Body of pancreas (tissue), 4 donors: ENCODE results near the gene APOL1. TPM values are rescaled to one million over a fixed set of nuclear protein-coding genes. Genes with fewer than 3 reads are reported as not detected.
"Not testable (repeated sequence)": the region's sequence is repeated elsewhere in the genome, so short reads cannot be mapped to it uniquely, and the experiment has no call there.

Source experiments
- ATAC-seq: fragments of 150-250 bp; one replicate; pipeline ENCODE4 v1.9.1; 2016
- DNase-seq, 4 donors: peaks; one replicate each; pipeline ENCODE4 v3.0.0-alpha.2; 2019
- H3K27ac ChIP-seq, 4 donors: fragments of 200-600 bp; sonication (generic); 1 replicate in 3 of 4; 2 replicates in 1 of 4; pipeline versions ENCODE4 v1.5.1 to v1.6.1; 2016 to 2019; ENCODE audit warnings: mild to moderate bottlenecking in 1 of 4, mixed read lengths in 1 of 4, moderate library complexity in 1 of 4
- H3K27me3 ChIP-seq, 2 donors: fragments of 200-600 bp; sonication (generic); one replicate each; pipeline ENCODE4 v1.6.0; 2016; ENCODE audit warnings: mild to moderate bottlenecking in 1 of 2
- H3K36me3 ChIP-seq, 2 donors: fragments of 200-600 bp; sonication (generic); replicated peaks in 1 of 2; 2 replicates each; pipeline ENCODE4 v1.5.1; 2016; ENCODE audit warnings: low read depth in 2 of 2; ENCODE audit not compliant: insufficient read depth in 1 of 2
- H3K4me1 ChIP-seq: fragments of 200-600 bp; sonication (generic); one replicate; pipeline ENCODE4 v1.6.0; 2016
- H3K4me3 ChIP-seq, 2 donors: fragments of 200-600 bp; sonication (generic); 1 replicate in 1 of 2; 2 replicates in 1 of 2; pipeline ENCODE4 v1.5.1; 2016 to 2019
- H3K9me3 ChIP-seq, 3 donors: fragments of 200-600 bp; sonication (generic); 1 replicate in 2 of 3; 2 replicates in 1 of 3; pipeline ENCODE4 v1.5.1; 2016
- CTCF ChIP-seq, 7 experiments: fragments of 450-650 bp in 4 of 7; fragments of 200-600 bp in 3 of 7; sonication (generic) in 3 of 7; IDR thresholded peaks; one replicate each; pipeline ENCODE4 v1.5.1; 2016 to 2019; ENCODE audit warnings: antibody characterized with exemption in 7 of 7
- POLR2A ChIP-seq, 3 donors: fragments of 450-650 bp; IDR thresholded peaks; one replicate each; pipeline ENCODE4 v1.6.1; 2016; ENCODE audit warnings: antibody characterized with exemption in 3 of 3, mild to moderate bottlenecking in 2 of 3
- WGBS, 2 donors: methylation state at CpG; one replicate each; pipeline ENCODE4 v1.1.5; 2017; 5-methylcytosine and 5-hydroxymethylcytosine counted together
- intact Hi-C: fragments of 100-400 bp; cut with DNase I; formaldehyde crosslinking; loops from one replicate; pipeline ENCODE4 v1.15.1; 2023
- total RNA-seq, 2 donors: library from RNA; depleted of rRNA; stranded (reverse); fragments of >200 nt; gene quantifications; one replicate each; pipeline ENCODE4 v1.1.0, GENCODE V29; 2016

Gene APOL1
- total RNA-seq, 2 donors from 2014 or later: 5.2 to 11.9 TPM

- no peak overlapping the region for H3K27ac ChIP-seq
- no peak overlapping the region for H3K4me3 ChIP-seq
- peaks cover 0 to 22% of the 10 kb centered on the region in 2 donors for H3K36me3 ChIP-seq
- no peaks in the 10 kb centered on the region for H3K27me3 ChIP-seq
- DNase-seq (no peak), ATAC-seq (no peak)
- no peaks in the 10 kb centered on the region for H3K9me3 ChIP-seq
- WGBS, 2 donors: 78 to 83% methylated on average over 7 of the region's 7 CpGs
- H3K4me1 ChIP-seq: no peaks in the 10 kb centered on the region
- intact Hi-C loops: no loop called here
- TF ChIP-seq POLR2A (IDR thresholded peaks at IDR 0.05) (no peak), CTCF (IDR thresholded peaks at IDR 0.05) (no peak)
These were observed 24.0 kb upstream of the APOL1 start for GRCh38 chr22:36228944-36229343.

GRCh38 chr22:36229649-36230048 lies 23.3 kb upstream of the APOL1 start:
- H3K9me3 ChIP-seq, H3K27me3 ChIP-seq, H3K4me3 ChIP-seq, DNase-seq, ATAC-seq, H3K27ac ChIP-seq, H3K4me1 ChIP-seq, intact Hi-C loops: not testable (repeated sequence)
- peaks cover 0 to 22% of the 10 kb centered on the region in 2 donors for H3K36me3 ChIP-seq
- 90 to 93% methylated on average over 3 of the region's 3 CpGs for WGBS, 2 donors

- intact Hi-C loops, H3K4me3 ChIP-seq, H3K27me3 ChIP-seq, H3K9me3 ChIP-seq, DNase-seq, ATAC-seq, H3K27ac ChIP-seq, H3K4me1 ChIP-seq: not testable (repeated sequence)
- 71 to 83% methylated on average over 2 to 5 of the region's 5 CpGs for WGBS, 2 donors
- peaks cover 0 to 22% of the 10 kb centered on the region in 2 donors for H3K36me3 ChIP-seq
These were observed 21.9 kb upstream of the APOL1 start for GRCh38 chr22:36231051-36231450.

- Histone ChIP-seq H3K27ac (no peak overlapping the region), H3K36me3 (peaks cover 0 to 21% of the 10 kb centered on the region in 2 donors), H3K9me3 (no peaks in the 10 kb centered on the region), H3K4me1 (peaks cover 18% of the 10 kb centered on the region), H3K4me3 (no peak overlapping the region), H3K27me3 (no peaks in the 10 kb centered on the region)
- intact Hi-C loops: no loop called here
- no peak for TF ChIP-seq POLR2A (IDR thresholded peaks at IDR 0.05)
- no peak for TF ChIP-seq CTCF (IDR thresholded peaks at IDR 0.05)
- ATAC-seq (no peak), DNase-seq (no peak)
- 71 to 77% methylated on average over 12 to 13 of the region's 13 CpGs for WGBS, 2 donors
These were observed 20.1 kb upstream of the APOL1 start for GRCh38 chr22:36232715-36233401.

GRCh38 chr22:36233796-36234195 lies 19.1 kb upstream of the APOL1 start:
- TF ChIP-seq POLR2A (IDR thresholded peaks at IDR 0.05) (no peak), CTCF (IDR thresholded peaks at IDR 0.05) (no peak)
- intact Hi-C loops: no loop called here
- DNase-seq: no peak
- Histone ChIP-seq H3K36me3 (peaks cover 0 to 19% of the 10 kb centered on the region in 2 donors), H3K27me3 (no peaks in the 10 kb centered on the region), H3K27ac (no peak overlapping the region), H3K9me3 (no peaks in the 10 kb centered on the region), H3K4me3 (no peak overlapping the region), H3K4me1 (peaks cover 28% of the 10 kb centered on the region)
- 89 to 95% methylated on average over 7 of the region's 7 CpGs for WGBS, 2 donors
- no peak for ATAC-seq

- no peak overlapping the region for H3K27ac ChIP-seq
- no peak overlapping the region for H3K4me3 ChIP-seq
- WGBS, 2 donors: 67 to 75% methylated on average over 2 of the region's 2 CpGs
- intact Hi-C loops: no loop called here
- H3K36me3 ChIP-seq: peaks cover 0 to 19% of the 10 kb centered on the region in 2 donors
- no peak for ATAC-seq
- no peaks in the 10 kb centered on the region for H3K27me3 ChIP-seq
- no peak for DNase-seq
- H3K9me3 ChIP-seq: no peaks in the 10 kb centered on the region
- H3K4me1 ChIP-seq: peaks cover 29% of the 10 kb centered on the region
- TF ChIP-seq CTCF (IDR thresholded peaks at IDR 0.05): no peak
- TF ChIP-seq POLR2A (IDR thresholded peaks at IDR 0.05): no peak
These were observed 18.7 kb upstream of the APOL1 start for GRCh38 chr22:36234213-36234612.
